ENCODE results near the gene MIER1.
A peak's percentile ranks its signal among the peaks of the same experiment; 100 is the strongest.

MIER1 gene

GRCh38 chr1:66999640-67000400, 75.0 kb downstream of the MIER1 start:
- DNase-seq (ENCODE audit: low read depth) = no peak

DNA sequence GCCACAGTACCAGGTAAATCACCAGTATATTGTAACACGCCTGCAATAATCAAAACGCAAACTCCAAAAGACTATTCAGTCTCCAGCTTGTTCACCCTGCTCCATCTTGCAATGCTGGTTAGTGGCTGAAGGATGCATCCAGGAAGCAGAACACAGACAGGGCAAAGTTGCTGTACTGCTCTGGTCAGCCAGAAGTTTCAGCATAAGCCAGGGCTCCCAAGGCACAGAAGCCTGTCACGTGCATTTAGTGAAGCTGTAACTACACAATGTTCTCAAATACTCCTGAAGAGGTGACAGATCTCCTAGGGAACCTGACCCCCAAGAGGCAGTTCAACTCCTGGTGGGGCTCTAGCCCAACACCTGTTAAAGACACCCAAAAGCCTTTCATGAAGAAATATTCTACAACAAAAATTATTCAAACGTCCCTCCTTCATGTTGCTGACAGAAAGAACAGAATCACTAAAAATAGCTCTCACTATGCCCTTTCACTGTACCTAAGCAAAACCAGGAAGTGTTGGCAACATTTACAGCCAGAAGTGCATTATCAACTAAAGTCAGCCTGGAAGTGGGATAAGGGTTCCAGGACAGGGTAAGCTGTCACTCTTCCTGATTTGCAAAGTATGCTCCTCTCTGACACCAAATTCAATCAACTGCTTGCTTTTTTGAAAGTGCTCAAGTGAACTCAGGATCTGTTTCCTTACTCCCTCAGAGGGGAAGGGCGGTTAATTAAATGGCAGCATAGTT, 77.1 kb downstream of the MIER1 start:
- no peak for DNase-seq (ENCODE audit: low read depth)

DNA sequence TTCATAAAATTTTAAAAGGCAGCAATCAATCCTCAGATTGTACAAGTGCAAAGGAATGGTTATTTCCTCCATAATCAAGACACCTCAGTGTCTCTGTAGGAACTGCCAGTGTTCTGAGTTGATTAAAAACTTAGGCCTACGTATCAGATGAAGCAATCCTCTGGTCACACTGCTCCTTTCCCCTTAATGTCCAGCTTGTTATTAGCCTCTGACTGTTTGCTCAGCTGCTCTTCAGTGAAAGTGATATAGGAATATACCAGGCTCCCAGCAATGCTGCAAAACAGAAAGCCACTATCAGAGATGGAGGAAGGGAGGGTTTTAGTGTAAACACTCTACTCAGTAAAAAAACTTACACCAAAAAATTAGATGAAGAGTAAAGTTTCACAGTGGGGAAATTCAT, 79.4 kb downstream of the MIER1 start:
- no peak for DNase-seq (ENCODE audit: low read depth)

DNA sequence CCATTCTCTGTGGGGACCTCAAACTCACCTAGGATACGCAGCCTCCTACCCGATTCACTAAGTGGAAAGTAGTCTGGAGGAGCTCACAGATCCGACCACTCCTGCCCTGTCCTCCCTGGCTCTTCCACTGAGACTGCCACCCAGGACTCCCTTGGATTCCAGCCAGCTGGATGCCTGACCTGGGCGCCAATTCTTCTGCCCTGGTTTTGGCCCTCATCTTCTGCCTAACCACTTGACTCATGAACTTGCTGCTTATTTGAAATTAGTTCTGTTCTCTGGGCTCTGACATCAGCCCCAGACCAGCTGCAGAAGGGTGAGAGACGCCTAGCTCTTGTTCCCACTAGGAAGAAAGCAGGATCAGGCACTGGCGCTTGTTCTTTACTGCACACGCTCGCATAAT, 80.3 kb downstream of the MIER1 start:
- no peak for DNase-seq (ENCODE audit: low read depth)

GRCh38 chr1:67009792-67010191, 85.0 kb downstream of the MIER1 start:
- no peak for DNase-seq (ENCODE audit: low read depth)

DNA sequence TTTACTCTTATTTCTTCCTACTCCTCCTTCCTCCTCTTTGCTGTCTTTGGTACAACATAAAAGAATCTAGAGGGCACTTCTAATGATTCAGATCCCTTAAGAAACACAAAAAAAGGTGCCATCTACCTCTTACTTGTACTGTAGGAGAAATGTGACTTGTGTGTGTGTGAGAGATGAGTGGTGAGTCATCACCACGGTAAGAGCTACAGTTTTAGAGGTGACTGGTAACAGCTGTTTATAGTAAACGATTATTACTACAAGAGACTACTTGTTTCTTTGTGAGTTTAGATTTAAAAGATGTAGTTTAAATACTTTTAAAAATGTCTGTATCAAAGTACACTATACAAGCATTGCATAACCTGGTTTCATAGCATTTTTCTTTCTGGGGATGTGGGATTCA, 88.8 kb downstream of the MIER1 start:
- DNase-seq (ENCODE audit: low read depth) = no peak

GRCh38 chr1:67018574-67018973, 93.8 kb downstream of the MIER1 start:
- no peak for DNase-seq (ENCODE audit: low read depth)

DNA sequence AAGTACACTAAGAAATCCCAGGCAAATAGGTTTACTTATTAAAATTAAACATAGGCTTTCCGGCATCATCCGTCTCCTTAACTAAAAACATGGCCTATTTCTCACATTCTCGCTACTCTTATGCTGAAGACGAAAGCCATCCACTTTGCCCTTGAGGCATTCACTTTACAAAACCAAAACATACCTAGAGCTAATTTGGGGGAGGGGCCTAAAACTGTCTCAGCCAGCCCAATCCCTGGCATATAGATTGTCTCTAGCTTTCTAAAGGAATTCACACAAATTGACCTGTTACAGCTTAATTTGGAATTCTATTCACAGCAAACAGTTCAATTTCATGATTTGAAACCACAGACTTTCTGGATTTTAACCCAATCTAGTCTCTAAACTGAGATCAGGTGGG, 94.3 kb downstream of the MIER1 start:
- no peak for DNase-seq (ENCODE audit: low read depth)

- DNase-seq (ENCODE audit: low read depth) = peak; percentile 80
Observed at GRCh38 chr1:67019600-67020136, 94.9 kb downstream of the MIER1 start.

GRCh38 chr1:67020304-67020703, 95.5 kb downstream of the MIER1 start:
- no peak for DNase-seq (ENCODE audit: low read depth)

DNA sequence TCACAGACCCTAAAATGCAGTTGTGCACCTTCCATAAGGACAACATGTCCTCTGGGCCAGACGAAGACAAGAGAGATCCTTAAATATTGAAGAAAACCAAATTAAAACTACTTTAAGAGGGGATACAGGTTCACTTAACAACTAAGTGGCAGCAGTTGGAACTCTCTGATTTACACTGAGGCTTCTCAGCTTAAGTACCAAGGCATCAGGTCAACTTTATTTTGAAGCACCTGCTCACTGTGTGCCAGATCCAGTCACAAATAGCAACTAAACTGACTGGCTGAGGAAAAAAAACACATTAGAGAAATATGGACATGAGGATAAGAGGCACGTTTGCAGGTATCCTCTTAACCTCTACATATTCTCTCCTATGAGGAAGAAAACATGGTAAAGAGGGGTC, 96.0 kb downstream of the MIER1 start:
- DNase-seq (ENCODE audit: low read depth) = no peak

GRCh38 chr1:67029472-67029871, 104.7 kb downstream of the MIER1 start:
- no peak for DNase-seq (ENCODE audit: low read depth)

- DNase-seq (ENCODE audit: low read depth) = no peak
Observed at GRCh38 chr1:67031121-67031858, 106.5 kb downstream of the MIER1 start.

- DNase-seq (ENCODE audit: low read depth) = no peak
Observed at GRCh38 chr1:67031859-67032247, 107.1 kb downstream of the MIER1 start.
